HG02571 (cell line): ENCODE measurements around the gene ITGA5.

Source experiments
- ATAC-seq: cut with Tn5 transposase; IDR thresholded peaks from one replicate; pipeline ENCODE4 v1.9.1; 2021; ENCODE audit warnings: mild to moderate bottlenecking, moderate library complexity; ENCODE audit not compliant: unreplicated experiment

Gene ITGA5

GRCh38 chr12:54373649-54374561 lies 45.2 kb downstream of the ITGA5 start:
- no peak for ATAC-seq

- no peak for ATAC-seq
Observed at GRCh38 chr12:54372113-54372806, 46.8 kb downstream of the ITGA5 start.

GRCh38 chr12:54371328-54372112 lies 47.5 kb downstream of the ITGA5 start:
- ATAC-seq = no peak

GRCh38 chr12:54370171-54370730 lies 48.8 kb downstream of the ITGA5 start:
- no peak for ATAC-seq

GRCh38 chr12:54369597-54370131 lies 49.4 kb downstream of the ITGA5 start:
- no peak for ATAC-seq

GRCh38 chr12:54368709-54369596 lies 50.1 kb downstream of the ITGA5 start:
- peak; percentile 61 for ATAC-seq

GRCh38 chr12:54368025-54368708 lies 50.9 kb downstream of the ITGA5 start:
- no peak for ATAC-seq

GRCh38 chr12:54364413-54364812 lies 54.7 kb downstream of the ITGA5 start, which contains the start of gene GPR84:
Gene GPR84, minus strand, starts transcription at chr12:54364486. Its CDS starts 635 bp downstream, at chr12:54363851.
- ATAC-seq = no peak

- no peak for ATAC-seq
Observed at GRCh38 chr12:54363618-54364017, 55.4 kb downstream of the ITGA5 start.

GRCh38 chr12:54363047-54363446 lies 56.0 kb downstream of the ITGA5 start:
- no peak for ATAC-seq

GRCh38 chr12:54360717-54361456 lies 58.2 kb downstream of the ITGA5 start:
- ATAC-seq = no peak

- no peak for ATAC-seq
Observed at GRCh38 chr12:54359762-54360351, 59.2 kb downstream of the ITGA5 start.

- peak; percentile 97 for ATAC-seq
Observed at GRCh38 chr12:54358945-54359761, 59.9 kb downstream of the ITGA5 start.

GRCh38 chr12:54358191-54358944 lies 60.7 kb downstream of the ITGA5 start:
- ATAC-seq = no peak

- ATAC-seq = no peak
Observed at GRCh38 chr12:54357506-54358190, 61.4 kb downstream of the ITGA5 start.

- no peak for ATAC-seq
Observed at GRCh38 chr12:54356951-54357356, 62.1 kb downstream of the ITGA5 start.
